Measurements from ENCODE around the gene ITIH2. TPM values are rescaled to one million over a fixed set of nuclear protein-coding genes. Genes with fewer than 3 reads are reported as not detected.
"Not testable (repeated sequence)": the region's sequence is repeated elsewhere in the genome, so short reads cannot be mapped to it uniquely, and the experiment has no call there.

Gene ITIH2
- total RNA-seq, 4 donors from 2014 or later, result not detected

GRCh38 chr10:7767209-7767608 is 64.1 kb downstream of the ITIH2 start:
- TF ChIP-seq POLR2A (IDR thresholded peaks at IDR 0.05) (no peak), POLR2AphosphoS5 (IDR thresholded peaks at IDR 0.05) (no peak), CTCF (IDR thresholded peaks at IDR 0.05) (no peak), EP300 (IDR thresholded peaks at IDR 0.05) (no peak)
- Histone ChIP-seq H3K36me3 (peaks cover 3 to 100% of the 10 kb centered on the region in 2 donors), H3K27me3 (no peaks in the 10 kb centered on the region), H3K4me1 (no peaks in the 10 kb centered on the region), H3K27ac (no peak overlapping the region), H3K4me3 (no peak overlapping the region), H3K9me3 (no peaks in the 10 kb centered on the region)
- WGBS, 2 donors (ENCODE audit: low coverage in 1 of 2), result 90 to 92% methylated on average over 6 to 10 of the region's 10 CpGs
- no peak for ATAC-seq

GRCh38 chr10:7768417-7768816 is 65.3 kb downstream of the ITIH2 start:
- H3K36me3 ChIP-seq, result peaks cover 3 to 98% of the 10 kb centered on the region in 2 donors
- no peak for ATAC-seq
- H3K4me3 ChIP-seq, result no peak overlapping the region
- no peaks in the 10 kb centered on the region for H3K27me3 ChIP-seq
- TF ChIP-seq EP300 (IDR thresholded peaks at IDR 0.05), result no peak
- no peak for TF ChIP-seq POLR2A (IDR thresholded peaks at IDR 0.05)
- no peak for TF ChIP-seq CTCF (IDR thresholded peaks at IDR 0.05)
- TF ChIP-seq POLR2AphosphoS5 (IDR thresholded peaks at IDR 0.05), result no peak
- no peaks in the 10 kb centered on the region for H3K9me3 ChIP-seq
- no peaks in the 10 kb centered on the region for H3K4me1 ChIP-seq
- no peak overlapping the region for H3K27ac ChIP-seq
- 92 to 93% methylated on average over 6 to 7 of the region's 7 CpGs for WGBS, 2 donors (ENCODE audit: low coverage in 1 of 2)

GRCh38 chr10:7773845-7774801 is 71.0 kb downstream of the ITIH2 start:
- Histone ChIP-seq H3K9me3 (no peaks in the 10 kb centered on the region), H3K36me3 (peaks cover 3 to 98% of the 10 kb centered on the region in 2 donors), H3K27me3 (no peaks in the 10 kb centered on the region), H3K27ac (no peak overlapping the region), H3K4me3 (no peak overlapping the region), H3K4me1 (no peaks in the 10 kb centered on the region)
- TF ChIP-seq CTCF (IDR thresholded peaks at IDR 0.05) (no peak), EP300 (IDR thresholded peaks at IDR 0.05) (no peak), POLR2AphosphoS5 (IDR thresholded peaks at IDR 0.05) (no peak), POLR2A (IDR thresholded peaks at IDR 0.05) (no peak)
- WGBS, 2 donors (ENCODE audit: low coverage in 1 of 2), result 59 to 74% methylated on average over 4 to 10 of the region's 10 CpGs
- ATAC-seq, result no peak

- Histone ChIP-seq H3K27me3 (no peaks in the 10 kb centered on the region), H3K9me3 (no peaks in the 10 kb centered on the region), H3K4me1 (no peaks in the 10 kb centered on the region), H3K27ac (no peak overlapping the region), H3K4me3 (no peak overlapping the region), H3K36me3 (peaks cover 0 to 98% of the 10 kb centered on the region in 2 donors)
- WGBS, 2 donors (ENCODE audit: low coverage in 1 of 2), result 75% methylated on average over 2 of the region's 2 CpGs; no CpG with 5 or more reads in 1 of the 2 donors
- no peak for ATAC-seq
- no peak for TF ChIP-seq EP300 (IDR thresholded peaks at IDR 0.05)
- TF ChIP-seq POLR2AphosphoS5 (IDR thresholded peaks at IDR 0.05), result no peak
- TF ChIP-seq CTCF (IDR thresholded peaks at IDR 0.05), result no peak
- TF ChIP-seq POLR2A (IDR thresholded peaks at IDR 0.05), result no peak
Observed at GRCh38 chr10:7776777-7777176, 73.7 kb downstream of the ITIH2 start.

GRCh38 chr10:7782194-7782593 is 79.1 kb downstream of the ITIH2 start:
- not testable (repeated sequence) for H3K27ac ChIP-seq, H3K9me3 ChIP-seq, H3K4me3 ChIP-seq, H3K27me3 ChIP-seq, ATAC-seq
- H3K36me3 ChIP-seq, result peaks cover 0 to 53% of the 10 kb centered on the region in 2 donors
- peaks cover 6 to 27% (median 7%) of the 10 kb centered on the region in 3 donors for H3K4me1 ChIP-seq
- 72 to 86% methylated on average over 3 to 4 of the region's 6 CpGs for WGBS, 2 donors (ENCODE audit: low coverage in 1 of 2)

Measured in gastroesophageal sphincter (tissue), 4 donors.